MCF 10A (cell line): ENCODE results near the gene REEP6. TPM values are rescaled to one million over a fixed set of nuclear protein-coding genes. Genes with fewer than 3 reads are reported as not detected.
A peak's percentile ranks its signal among the peaks of the same experiment; 100 is the strongest.

ENCODE experiments used
- BruUV-seq: library from RNA; stranded (reverse); fragments of 400-500 nt; replicated peaks from 2 replicates; lab custom pipeline; 2021; lab: Mats Ljungman, UMichigan
- CTCF ChIA-PET: fragments of 300-600 bp; sonication (Branson Sonifier 250); formaldehyde crosslinking; extraction: SDS; loops from one replicate; lab custom pipeline; 2021; ENCODE audit warnings: antibody characterized with exemption, inconsistent platforms; lab: Yijun Ruan, JAX
- POLR2A ChIA-PET: fragments of 300-600, 350-650 bp; sonication (Branson Sonifier 250); formaldehyde crosslinking; extraction: SDS; loops from one replicate; lab custom pipeline; 2020; ENCODE audit warnings: antibody characterized with exemption, inconsistent platforms; lab: Yijun Ruan, JAX
- DNase-seq: peaks from one replicate; pipeline ENCODE4 v3.0.0-alpha.2; 2018; ENCODE audit not compliant: unreplicated experiment
- H3K27ac Mint-ChIP-seq: one replicate; pipeline ENCODE4 v1.8.0; 2022; ENCODE audit warnings: mild to moderate bottlenecking, low read depth, mixed read lengths; ENCODE audit not compliant: unreplicated experiment
- H3K27me3 Mint-ChIP-seq: one replicate; pipeline ENCODE4 v1.8.0; 2022; ENCODE audit warnings: mixed read lengths; ENCODE audit not compliant: insufficient read depth, unreplicated experiment
- H3K36me3 Mint-ChIP-seq: one replicate; pipeline ENCODE4 v1.8.0; 2022; ENCODE audit warnings: mild to moderate bottlenecking, moderate library complexity, mixed read lengths; ENCODE audit not compliant: insufficient read depth, unreplicated experiment
- H3K4me1 Mint-ChIP-seq: one replicate; pipeline ENCODE4 v1.8.0; 2022; ENCODE audit warnings: mixed read lengths; ENCODE audit not compliant: insufficient read depth, unreplicated experiment
- H3K4me3 Mint-ChIP-seq: one replicate; pipeline ENCODE4 v1.8.0; 2022; ENCODE audit warnings: mild to moderate bottlenecking, moderate library complexity, mixed read lengths; ENCODE audit not compliant: unreplicated experiment
- H3K9me3 Mint-ChIP-seq: one replicate; pipeline ENCODE4 v1.8.0; 2022; ENCODE audit warnings: mixed read lengths; ENCODE audit not compliant: unreplicated experiment
- intact Hi-C: fragments of 100-400 bp; cut with micrococcal nuclease; formaldehyde crosslinking; loops from 2 replicates; pipeline ENCODE4 v1.14.1; 2022
- total RNA-seq: library from RNA; stranded (reverse); gene quantifications from 2 replicates; pipeline ENCODE4 v1.2.3, GENCODE V29; 2022
- TF ChIP-seq, protein P1 (sequence below): fragments of 200-600 bp; IDR thresholded peaks from one replicate; pipeline ENCODE4 v1.8.0; 2022; ENCODE audit warnings: antibody characterized with exemption, mild to moderate bottlenecking; ENCODE audit not compliant: unreplicated experiment

REEP6 gene
- total RNA-seq, 1 experiment from 2014 or later = 3.8 TPM

GRCh38 chr19:1465191-1466016 lies 25.6 kb upstream of the REEP6 start:
- Mint-ChIP-seq H3K4me3 (no peak overlapping the region), H3K27ac (no peak overlapping the region), H3K9me3 (no peaks in the 10 kb centered on the region), H3K27me3 (no peaks in the 10 kb centered on the region), H3K4me1 (no peaks in the 10 kb centered on the region), H3K36me3 (peaks cover 12% of the 10 kb centered on the region)
- ChIA-PET CTCF (interaction anchor here (0.5 to 1.2 kb wide), 4 partner anchors 7 to 21 kb away, joined by 3 to 4 read pairs (median 3); no protein-coding TSS in a partner anchor), POLR2A (interaction anchor here (0.8 to 1.2 kb wide), 2 partner anchors 11 to 26 kb away, joined by 4 to 5 read pairs; no protein-coding TSS in a partner anchor)
- TF ChIP-seq, protein P1, sequence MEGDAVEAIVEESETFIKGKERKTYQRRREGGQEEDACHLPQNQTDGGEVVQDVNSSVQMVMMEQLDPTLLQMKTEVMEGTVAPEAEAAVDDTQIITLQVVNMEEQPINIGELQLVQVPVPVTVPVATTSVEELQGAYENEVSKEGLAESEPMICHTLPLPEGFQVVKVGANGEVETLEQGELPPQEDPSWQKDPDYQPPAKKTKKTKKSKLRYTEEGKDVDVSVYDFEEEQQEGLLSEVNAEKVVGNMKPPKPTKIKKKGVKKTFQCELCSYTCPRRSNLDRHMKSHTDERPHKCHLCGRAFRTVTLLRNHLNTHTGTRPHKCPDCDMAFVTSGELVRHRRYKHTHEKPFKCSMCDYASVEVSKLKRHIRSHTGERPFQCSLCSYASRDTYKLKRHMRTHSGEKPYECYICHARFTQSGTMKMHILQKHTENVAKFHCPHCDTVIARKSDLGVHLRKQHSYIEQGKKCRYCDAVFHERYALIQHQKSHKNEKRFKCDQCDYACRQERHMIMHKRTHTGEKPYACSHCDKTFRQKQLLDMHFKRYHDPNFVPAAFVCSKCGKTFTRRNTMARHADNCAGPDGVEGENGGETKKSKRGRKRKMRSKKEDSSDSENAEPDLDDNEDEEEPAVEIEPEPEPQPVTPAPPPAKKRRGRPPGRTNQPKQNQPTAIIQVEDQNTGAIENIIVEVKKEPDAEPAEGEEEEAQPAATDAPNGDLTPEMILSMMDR = peak; percentile 33
- DNase-seq = peak; percentile 55
- intact Hi-C loops = loop anchor here (2.0 kb wide), 1 partner anchor 47 kb away; the partner anchor contains the start of gene ADAMTSL5
- BruUV-seq = no TSS peak

- intact Hi-C loops = no loop called here
- no peak for DNase-seq
- H3K27me3 Mint-ChIP-seq = no peaks in the 10 kb centered on the region
- peaks cover 12% of the 10 kb centered on the region for H3K36me3 Mint-ChIP-seq
- H3K9me3 Mint-ChIP-seq = no peaks in the 10 kb centered on the region
- no peaks in the 10 kb centered on the region for H3K4me1 Mint-ChIP-seq
- POLR2A ChIA-PET = interaction anchor here (0.6 to 1.2 kb wide), 3 partner anchors 12 to 127 kb away, joined by 3 to 5 read pairs (median 4); partner anchors contain the start of gene MBD3
- TF ChIP-seq, protein P1 = no peak
- H3K4me3 Mint-ChIP-seq = no peak overlapping the region
- no TSS peak for BruUV-seq
- no peak overlapping the region for H3K27ac Mint-ChIP-seq
- CTCF ChIA-PET = interaction anchor here (0.5 to 1.2 kb wide), 5 partner anchors 8 to 22 kb away, joined by 3 to 4 read pairs (median 3); no protein-coding TSS in a partner anchor
Observed at GRCh38 chr19:1466018-1466460, 24.9 kb upstream of the REEP6 start.

GRCh38 chr19:1466461-1467214 lies 24.3 kb upstream of the REEP6 start:
- no peak for DNase-seq
- Mint-ChIP-seq H3K4me1 (no peaks in the 10 kb centered on the region), H3K4me3 (no peak overlapping the region), H3K27ac (no peak overlapping the region), H3K36me3 (peaks cover 12% of the 10 kb centered on the region), H3K9me3 (no peaks in the 10 kb centered on the region), H3K27me3 (no peaks in the 10 kb centered on the region)
- intact Hi-C loops = no loop called here
- POLR2A ChIA-PET = interaction anchor here (0.6 to 1.2 kb wide), 3 partner anchors 8 to 126 kb away, joined by 3 to 4 read pairs (median 3); partner anchors contain the start of gene MBD3
- CTCF ChIA-PET = interaction anchor here (0.8 to 1.2 kb wide), 3 partner anchors 8 to 21 kb away, joined by 3 to 4 read pairs (median 3); no protein-coding TSS in a partner anchor
- BruUV-seq = no TSS peak
- TF ChIP-seq, protein P1 = no peak
